Suprapubic skin (tissue), 4 donors: ENCODE measurements around the gene PLA2G12B.

Source experiments
- CTCF ChIP-seq, 2 donors: fragments of 200-600 bp in 1 of 2; fragments of 450-650 bp in 1 of 2; sonication (generic) in 1 of 2; IDR thresholded peaks; one replicate each; pipeline ENCODE4 v1.5.1; 2016 to 2019; ENCODE audit warnings: antibody characterized with exemption in 2 of 2, mild to moderate bottlenecking in 1 of 2, moderate library complexity in 1 of 2
- EP300 ChIP-seq: sonication (generic); formaldehyde crosslinking; IDR thresholded peaks from one replicate; pipeline ENCODE4 v1.6.1; 2017; ENCODE audit warnings: antibody characterized with exemption
- POLR2A ChIP-seq, 2 donors: fragments of 450-650 bp; IDR thresholded peaks; one replicate each; pipeline ENCODE4 v1.6.1; 2017; ENCODE audit warnings: antibody characterized with exemption in 2 of 2, mild to moderate bottlenecking in 2 of 2, moderate library complexity in 2 of 2
- POLR2AphosphoS5 ChIP-seq, 3 donors: sonication (generic); formaldehyde crosslinking; IDR thresholded peaks; one replicate each; pipeline ENCODE4 v1.6.1; 2017; ENCODE audit warnings: antibody characterized with exemption in 3 of 3

GRCh38 chr10:72918352-72918751 lies 36.3 kb downstream of the PLA2G12B start:
- TF ChIP-seq POLR2AphosphoS5 (IDR thresholded peaks at IDR 0.05) (no peak), CTCF (IDR thresholded peaks at IDR 0.05) (no peak), EP300 (no peak), POLR2A (IDR thresholded peaks at IDR 0.05) (no peak)
